Measurements from ENCODE around the gene PELI1.

GRCh38 chr2:64144057-64145013 is at the start of gene PELI1:
- TF ChIP-seq TAF1 (IDR thresholded peaks at IDR 0.05; ENCODE audit: borderline replicate concordance, insufficient read depth, low read length) (peak; percentile 64; the same call in 1 of the 2 replicates), SIN3A (IDR thresholded peaks at IDR 0.05; ENCODE audit: borderline replicate concordance, insufficient read depth, low read length) (no peak), REST (IDR thresholded peaks at IDR 0.05; ENCODE audit: insufficient read depth in 1 of 2, low read depth in 2 of 2, low read length in 2 of 2) (no peak), POLR2AphosphoS5 (IDR thresholded peaks at IDR 0.05; ENCODE audit: low read depth, low read length) (peak; percentile 81)

All from PFSK-1 (cell line).